Stimulated activated CD4-positive, alpha-beta T cell treated with anti-CD3 and anti-CD28 coated beads, Interleukin-15, amount 100 ng/mL, for 24 hours (primary cell): ENCODE results near the gene U2SURP.
"Not testable (repeated sequence)": the region's sequence is repeated elsewhere in the genome, so short reads cannot be mapped to it uniquely, and the experiment has no call there.

Experiments
- DNase-seq: peaks from one replicate; pipeline ENCODE4 v3.0.0-alpha.2; 2020

Gene U2SURP

DNA sequence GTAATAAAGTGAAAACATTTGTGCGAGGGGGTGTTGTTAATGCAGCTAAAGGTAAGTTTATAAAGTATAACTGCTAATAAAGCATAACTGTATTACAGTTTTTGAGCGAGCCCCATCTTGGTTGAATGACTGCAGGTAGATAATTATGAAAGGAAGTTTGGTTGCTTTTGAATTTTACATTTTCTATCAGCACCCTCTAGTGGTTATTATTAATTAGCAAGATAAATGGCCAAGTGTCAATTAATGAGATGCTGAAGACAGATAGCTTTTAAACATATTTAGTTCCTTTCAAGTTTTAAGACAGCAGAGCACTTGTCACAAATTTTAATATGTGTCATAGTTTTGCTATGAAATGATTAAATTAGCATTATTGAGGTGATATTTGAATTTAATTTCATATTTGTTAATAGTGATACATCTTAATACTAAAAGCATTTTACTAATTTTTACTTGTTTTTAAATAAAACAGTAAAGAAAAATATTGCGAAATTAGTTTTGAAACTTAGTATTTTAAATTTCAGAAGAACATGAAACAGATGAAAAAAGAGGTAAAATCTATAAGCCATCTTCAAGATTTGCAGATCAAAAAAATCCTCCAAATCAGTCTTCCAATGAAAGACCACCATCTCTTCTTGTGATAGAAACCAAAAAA lies 15.1 kb downstream of the U2SURP start:
- DNase-seq: no peak

- no peak for DNase-seq
Measured at GRCh38 chr3:143024351-143024960, 23.1 kb downstream of the U2SURP start.

DNA sequence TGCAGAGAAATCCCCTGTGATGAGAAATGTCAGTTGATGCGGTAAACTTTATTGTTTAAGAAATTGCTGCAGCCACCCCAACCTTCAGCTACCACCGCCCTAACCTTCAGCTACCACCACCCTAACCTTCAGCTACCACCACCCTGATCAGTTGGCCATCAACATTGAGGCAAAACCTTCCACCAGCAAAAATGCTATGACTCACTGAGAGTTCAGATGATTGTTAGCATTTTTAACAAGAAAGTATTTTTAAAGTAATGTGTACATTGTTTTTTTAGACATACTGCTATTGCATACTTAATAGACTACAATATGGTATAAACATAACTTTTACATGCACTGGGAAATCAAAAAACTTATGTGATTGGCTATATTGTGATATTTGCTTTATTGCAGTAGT lies 30.0 kb downstream of the U2SURP start:
- DNase-seq: no peak

DNA sequence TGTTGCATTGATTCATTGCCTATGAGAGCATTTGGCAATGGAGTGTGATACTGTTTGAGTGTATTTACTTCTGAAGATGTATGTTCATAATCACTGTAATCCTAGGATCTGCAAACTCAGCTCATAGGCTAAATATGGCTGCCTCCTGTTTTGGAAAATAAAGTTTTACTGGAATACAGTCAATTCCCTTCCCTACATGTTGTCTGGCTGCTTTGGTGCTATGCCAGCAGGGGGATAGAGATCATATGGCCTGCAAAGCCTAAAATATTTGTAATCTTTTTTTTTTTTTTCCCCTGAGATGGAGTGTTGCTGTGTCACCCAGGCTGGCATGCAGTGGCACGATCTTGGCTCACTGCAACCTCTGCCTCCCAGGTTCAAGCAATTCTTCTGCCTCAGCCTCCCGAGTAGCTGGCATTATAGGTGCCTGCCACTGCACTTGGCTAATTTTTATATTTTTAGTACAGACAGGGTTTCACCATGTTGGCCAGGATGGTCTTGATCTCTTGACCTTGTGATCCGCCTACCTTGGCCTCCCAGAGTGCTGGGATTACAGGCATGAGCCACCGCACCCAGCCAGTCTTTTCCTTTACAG lies 30.5 kb downstream of the U2SURP start:
- DNase-seq: not testable (repeated sequence)

DNA sequence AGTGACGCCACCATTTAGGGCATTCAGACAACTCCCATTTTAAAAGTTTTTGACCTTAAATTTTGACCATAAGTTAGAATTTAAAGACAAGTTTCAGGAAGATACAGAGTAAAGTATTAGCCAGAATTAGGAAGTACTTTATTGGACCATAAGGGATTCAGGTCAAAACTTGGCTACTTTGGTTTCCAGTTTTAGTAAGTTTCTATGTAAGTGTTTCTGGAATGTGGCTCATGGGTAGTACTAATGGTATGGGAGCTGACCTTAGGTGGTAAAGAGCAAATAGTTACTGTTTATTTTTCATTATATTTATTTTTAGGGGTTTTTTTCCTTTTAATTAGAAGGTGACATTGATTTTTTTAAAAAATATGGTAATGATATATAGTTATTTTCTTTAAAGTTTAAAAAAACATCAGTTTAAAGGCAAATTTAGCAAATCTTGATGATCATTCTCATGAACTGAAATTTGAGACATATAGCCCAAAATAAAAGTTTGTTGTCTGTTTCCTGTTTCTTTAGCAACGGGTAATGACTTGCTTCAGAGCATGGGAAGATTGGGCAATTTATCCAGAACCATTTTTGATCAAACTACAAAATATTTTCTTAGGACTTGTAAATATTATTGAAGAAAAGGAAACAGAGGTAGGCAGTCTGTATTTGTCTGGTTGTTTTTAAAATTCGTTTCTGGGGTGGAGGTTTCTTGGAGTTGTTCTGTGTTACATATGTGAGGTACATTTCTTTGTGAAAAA lies 34.3 kb downstream of the U2SURP start:
- no peak for DNase-seq

- DNase-seq: no peak
Measured at GRCh38 chr3:143036557-143036956, 35.2 kb downstream of the U2SURP start.

- no peak for DNase-seq
Measured at GRCh38 chr3:143037867-143038266, 36.5 kb downstream of the U2SURP start.

GRCh38 chr3:143040261-143040879 lies 39.0 kb downstream of the U2SURP start:
- no peak for DNase-seq

- no peak for DNase-seq
Measured at GRCh38 chr3:143041903-143042302, 40.5 kb downstream of the U2SURP start.

GRCh38 chr3:143045639-143046038 lies 44.3 kb downstream of the U2SURP start:
- no peak for DNase-seq

GRCh38 chr3:143046075-143046474 lies 44.7 kb downstream of the U2SURP start:
- not testable (repeated sequence) for DNase-seq

GRCh38 chr3:143054011-143054410 lies 52.6 kb downstream of the U2SURP start:
- DNase-seq: no peak

- DNase-seq: no peak
Measured at GRCh38 chr3:143056372-143056771, 55.0 kb downstream of the U2SURP start.

DNA sequence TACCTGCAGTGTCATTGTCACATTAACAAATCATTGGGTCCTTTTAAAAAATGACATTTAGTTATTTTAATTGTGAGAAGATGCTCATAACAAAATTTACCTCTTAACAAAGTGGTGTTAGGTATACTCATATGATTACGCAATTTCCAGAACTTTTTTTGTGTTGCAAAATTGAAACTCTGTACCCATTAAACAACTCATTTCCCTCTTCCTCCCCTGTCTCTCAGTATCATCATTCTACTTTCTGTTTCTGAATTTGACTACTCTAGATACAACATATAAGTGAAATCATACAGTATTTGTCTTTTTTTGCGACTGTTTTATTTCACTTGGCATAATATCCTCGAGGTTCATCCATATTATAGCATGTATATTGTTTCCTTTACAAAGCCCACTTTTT lies 59.5 kb downstream of the U2SURP start:
- DNase-seq: no peak

- DNase-seq: no peak
Measured at GRCh38 chr3:143063018-143063417, 61.6 kb downstream of the U2SURP start.

GRCh38 chr3:143064777-143065176 lies 63.4 kb downstream of the U2SURP start:
- DNase-seq: no peak

GRCh38 chr3:143065364-143065763 lies 64.0 kb downstream of the U2SURP start:
- no peak for DNase-seq

DNA sequence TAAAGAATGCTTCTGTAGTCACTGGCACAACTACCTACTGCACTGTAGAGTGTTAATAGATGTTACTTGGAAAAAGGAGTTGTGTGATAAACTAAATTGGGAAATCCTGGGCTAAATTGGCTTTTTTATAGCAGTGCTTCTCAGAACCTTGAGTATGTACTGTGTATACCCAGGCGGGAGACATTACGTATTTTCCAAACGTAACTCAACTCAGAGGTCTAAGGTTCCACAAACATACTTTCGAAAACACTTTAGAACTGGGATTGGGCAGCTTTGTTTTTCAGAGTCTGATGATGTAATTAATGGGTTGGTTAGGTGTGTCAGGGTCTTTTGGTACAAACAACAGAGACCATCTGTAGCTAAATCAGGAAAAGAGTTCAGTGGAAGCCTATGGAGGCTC lies 64.7 kb downstream of the U2SURP start:
- DNase-seq: no peak

GRCh38 chr3:143067201-143067600 lies 65.8 kb downstream of the U2SURP start:
- DNase-seq: no peak

GRCh38 chr3:143068059-143068458 lies 66.7 kb downstream of the U2SURP start:
- DNase-seq: no peak

- no peak for DNase-seq
Measured at GRCh38 chr3:143070977-143071551, 69.7 kb downstream of the U2SURP start.

- no peak for DNase-seq
Measured at GRCh38 chr3:143071776-143072175, 70.4 kb downstream of the U2SURP start.
